GM21529 (cell line): ENCODE results near the gene ZXDC.

Source experiments
- ATAC-seq: cut with Tn5 transposase; IDR thresholded peaks from one replicate; pipeline ENCODE4 v1.9.1; 2021; ENCODE audit not compliant: unreplicated experiment

ZXDC gene

GRCh38 chr3:126474498-126475412 is 936 bp downstream of the ZXDC start:
- ATAC-seq: peak; percentile 27

- no peak for ATAC-seq
These were observed 2.2 kb downstream of the ZXDC start for GRCh38 chr3:126473292-126474168.

GRCh38 chr3:126472277-126473006 is 3.2 kb downstream of the ZXDC start:
- no peak for ATAC-seq

GRCh38 chr3:126469479-126469878 is 6.2 kb downstream of the ZXDC start:
- ATAC-seq: no peak

DNA sequence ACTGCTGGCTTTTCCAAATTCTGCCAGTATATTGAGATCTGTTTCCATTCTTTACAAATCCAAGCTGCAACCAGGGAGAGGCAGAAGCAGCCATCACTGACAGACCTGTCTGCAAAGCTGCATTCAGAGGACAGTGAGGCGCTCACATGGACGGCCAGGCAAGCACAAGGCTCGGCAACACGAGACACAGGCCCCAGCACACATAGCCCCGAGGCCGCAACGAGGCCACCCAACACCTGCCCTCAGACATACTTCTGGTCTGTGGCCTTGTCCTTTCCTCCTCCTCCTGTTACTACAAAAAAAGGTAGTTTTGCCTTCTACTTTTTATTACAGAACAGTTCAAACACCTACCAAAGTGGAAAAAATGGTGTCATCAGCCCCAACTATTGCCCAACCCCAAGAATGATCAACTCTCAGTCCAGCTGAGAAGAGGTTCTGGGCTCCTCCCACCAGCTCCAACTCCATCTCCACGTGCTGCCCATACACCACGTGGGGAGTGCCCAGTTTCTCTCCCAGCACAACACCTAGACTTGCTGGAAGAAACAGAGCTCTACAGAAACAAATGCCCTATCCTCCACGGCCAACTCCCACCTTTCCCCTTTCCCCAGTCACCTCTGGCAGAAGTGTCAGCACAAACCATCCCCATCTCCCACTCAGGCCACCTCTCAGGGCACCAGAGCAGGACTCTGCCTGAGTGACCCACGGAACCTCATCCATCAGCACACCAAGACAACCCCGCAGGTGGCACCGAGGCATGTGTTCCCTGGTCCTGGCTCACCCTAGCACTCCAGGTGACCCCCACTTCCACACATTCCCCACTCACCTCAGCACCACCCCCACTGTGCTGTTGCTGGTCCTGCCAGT is 7.4 kb downstream of the ZXDC start:
- no peak for ATAC-seq

- no peak for ATAC-seq
These were observed 8.1 kb downstream of the ZXDC start for GRCh38 chr3:126467611-126467955.

DNA sequence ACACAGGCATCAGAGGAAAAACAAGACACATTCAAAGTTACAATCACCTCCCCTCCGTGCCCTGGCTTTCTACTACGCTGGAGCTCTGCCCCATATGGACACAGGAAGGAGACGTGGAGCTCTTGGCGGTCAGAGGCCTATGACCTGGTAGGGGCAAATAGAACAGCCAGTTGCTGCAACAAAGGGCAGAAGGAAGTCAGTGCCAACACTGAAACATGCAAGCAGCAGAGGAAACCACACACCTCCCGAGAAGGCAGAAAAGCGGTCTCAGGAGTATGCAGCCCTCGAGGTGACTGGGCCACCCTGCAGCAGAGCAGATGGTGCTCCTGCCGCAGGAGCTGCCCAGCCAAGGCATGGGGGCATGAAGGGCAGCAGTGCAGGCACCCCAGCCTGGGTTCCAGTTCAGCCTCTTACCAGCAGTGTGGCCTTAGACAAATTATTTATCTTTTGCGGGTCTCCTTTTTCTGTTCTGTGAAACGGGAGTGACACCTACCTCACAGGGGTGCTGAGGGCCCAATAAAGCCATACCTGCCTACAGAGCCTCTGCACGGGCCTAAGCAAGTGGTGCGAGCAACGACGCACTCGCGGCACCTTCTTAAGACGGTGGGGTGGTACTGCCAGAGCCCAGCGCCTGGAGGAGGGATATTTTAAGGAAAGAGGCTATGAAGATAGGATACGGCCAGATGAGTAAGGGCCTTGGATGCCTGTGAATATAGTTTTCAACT is 8.6 kb downstream of the ZXDC start:
- no peak for ATAC-seq

DNA sequence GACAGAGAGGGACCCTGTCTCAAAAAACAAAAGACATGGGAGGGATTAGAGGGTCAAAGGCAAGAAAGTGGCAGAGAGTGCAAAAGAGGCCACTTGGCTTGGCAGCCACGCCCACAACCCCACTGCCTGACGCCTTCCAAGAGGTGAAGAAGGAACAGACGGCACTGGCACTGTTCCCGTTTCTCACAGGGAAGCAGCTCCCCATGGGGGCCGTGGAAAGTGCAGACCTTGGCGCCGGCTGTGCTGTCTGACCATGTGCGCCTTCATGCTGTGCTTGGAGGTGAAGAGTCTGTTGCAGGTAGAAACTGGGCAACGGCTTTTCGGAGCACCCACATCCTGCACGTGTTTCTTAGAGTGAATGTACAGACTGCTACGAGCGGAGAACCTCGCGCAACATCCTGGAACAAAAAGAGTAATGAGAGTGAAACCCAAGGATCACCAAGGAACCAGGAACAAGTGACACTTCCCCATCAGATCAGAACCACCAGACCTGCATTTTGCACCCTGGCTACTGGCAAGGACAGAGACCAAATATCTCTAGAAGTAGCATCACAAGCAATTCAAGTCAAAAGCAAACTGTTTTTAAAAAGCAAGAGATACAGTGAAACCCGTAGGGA is 9.7 kb downstream of the ZXDC start:
- no peak for ATAC-seq

GRCh38 chr3:126464997-126465396 is 10.7 kb downstream of the ZXDC start:
- ATAC-seq: no peak

- ATAC-seq: no peak
These were observed 11.2 kb downstream of the ZXDC start for GRCh38 chr3:126464494-126464893.

DNA sequence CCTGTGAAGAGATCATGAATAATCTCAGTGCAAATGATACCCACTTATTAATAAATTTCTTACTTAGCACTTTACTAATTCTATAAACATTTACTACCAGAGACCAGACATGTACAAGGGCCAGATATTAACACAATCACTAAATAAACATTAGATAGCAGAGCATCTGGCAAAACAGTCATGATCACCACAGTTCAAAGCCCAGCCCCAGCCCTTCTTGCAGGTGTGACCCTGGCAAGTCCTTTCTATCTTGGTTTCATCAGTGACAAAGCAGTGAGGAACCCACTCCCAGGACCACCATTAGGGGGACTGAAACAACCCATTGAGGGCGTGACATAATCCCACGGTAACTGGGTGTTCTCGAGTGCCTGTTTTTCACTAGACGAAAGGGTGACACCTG is 11.6 kb downstream of the ZXDC start:
- no peak for ATAC-seq

- no peak for ATAC-seq
These were observed 12.2 kb downstream of the ZXDC start for GRCh38 chr3:126463521-126463920.

DNA sequence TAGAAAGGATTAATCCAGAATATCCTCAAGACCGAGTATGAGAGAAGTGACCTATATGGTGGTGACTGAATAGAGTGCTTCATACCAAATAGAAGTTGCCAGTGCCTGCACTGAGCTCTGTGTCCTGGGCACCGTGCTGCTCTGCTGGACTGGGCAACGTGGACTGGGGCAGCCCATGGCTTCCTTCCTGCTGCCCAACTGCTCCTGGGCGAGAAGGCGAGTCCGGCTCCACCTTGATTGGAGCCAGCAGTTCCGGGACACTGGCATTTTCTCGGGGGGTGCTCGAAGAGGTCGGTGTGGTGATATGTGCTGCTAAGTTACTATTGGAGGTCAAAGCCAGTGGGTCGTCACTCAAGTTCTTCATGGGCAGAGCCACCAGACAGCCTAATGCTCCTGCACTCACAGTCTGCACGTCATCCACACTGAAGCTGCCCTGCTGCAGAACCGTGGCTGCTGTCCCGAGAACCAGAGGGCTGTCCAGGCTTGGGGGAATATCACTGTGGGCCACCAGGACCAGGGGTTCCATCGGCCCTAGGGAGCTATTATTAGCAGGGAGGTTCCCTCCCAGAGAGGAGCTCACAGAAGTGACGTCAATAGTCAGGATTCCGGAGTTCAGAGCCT is 14.1 kb downstream of the ZXDC start:
- no peak for ATAC-seq

DNA sequence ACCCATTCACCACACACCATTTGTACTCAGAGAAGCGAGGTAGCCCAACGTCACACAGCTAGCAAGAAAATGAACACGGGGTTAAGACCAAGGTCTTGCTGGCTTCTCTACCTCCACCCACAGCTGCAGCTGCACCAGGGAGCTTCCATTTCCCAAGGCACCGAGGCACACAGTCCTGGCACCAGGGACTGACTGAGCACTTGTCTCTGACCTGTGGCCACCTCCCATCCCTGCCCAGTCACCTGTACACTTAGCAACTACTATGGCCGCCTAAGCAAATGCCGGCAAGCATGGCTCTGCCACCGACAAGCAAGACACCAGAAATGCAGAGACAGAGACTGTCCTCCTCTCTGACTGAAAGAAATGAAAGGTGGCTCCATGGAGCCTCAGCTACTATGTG is 15.3 kb downstream of the ZXDC start:
- no peak for ATAC-seq

DNA sequence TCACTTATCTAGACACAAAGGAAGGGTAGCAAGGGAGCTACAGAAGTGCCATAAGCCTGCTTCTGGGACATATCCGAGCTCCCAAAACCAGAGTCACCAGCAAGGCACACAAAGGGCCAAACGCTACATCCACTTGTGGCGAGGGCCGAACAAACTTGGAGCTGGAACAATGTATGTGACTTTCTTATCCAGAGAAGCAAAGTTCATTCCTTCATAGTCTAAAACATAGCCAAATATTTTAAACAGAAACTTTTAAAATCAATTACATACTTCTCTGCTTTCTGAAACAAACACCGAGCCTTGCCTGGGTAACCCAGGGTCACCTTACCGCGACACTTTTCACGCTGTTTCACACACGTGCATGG is 15.9 kb downstream of the ZXDC start:
- no peak for ATAC-seq

- ATAC-seq: no peak
These were observed 16.5 kb downstream of the ZXDC start for GRCh38 chr3:126459111-126459762.

GRCh38 chr3:126456766-126457388 is 18.8 kb downstream of the ZXDC start:
- no peak for ATAC-seq

GRCh38 chr3:126456211-126456610 is 19.5 kb downstream of the ZXDC start:
- no peak for ATAC-seq
